GM21786 (cell line): ENCODE measurements around the gene TMEM203.
A peak's percentile ranks its signal among the peaks of the same experiment; 100 is the strongest.
"Not testable (repeated sequence)": the region's sequence is repeated elsewhere in the genome, so short reads cannot be mapped to it uniquely, and the experiment has no call there.

Source experiments
- ATAC-seq: cut with Tn5 transposase; IDR thresholded peaks from one replicate; pipeline ENCODE4 v1.9.1; 2021; ENCODE audit not compliant: unreplicated experiment

TMEM203 gene

DNA sequence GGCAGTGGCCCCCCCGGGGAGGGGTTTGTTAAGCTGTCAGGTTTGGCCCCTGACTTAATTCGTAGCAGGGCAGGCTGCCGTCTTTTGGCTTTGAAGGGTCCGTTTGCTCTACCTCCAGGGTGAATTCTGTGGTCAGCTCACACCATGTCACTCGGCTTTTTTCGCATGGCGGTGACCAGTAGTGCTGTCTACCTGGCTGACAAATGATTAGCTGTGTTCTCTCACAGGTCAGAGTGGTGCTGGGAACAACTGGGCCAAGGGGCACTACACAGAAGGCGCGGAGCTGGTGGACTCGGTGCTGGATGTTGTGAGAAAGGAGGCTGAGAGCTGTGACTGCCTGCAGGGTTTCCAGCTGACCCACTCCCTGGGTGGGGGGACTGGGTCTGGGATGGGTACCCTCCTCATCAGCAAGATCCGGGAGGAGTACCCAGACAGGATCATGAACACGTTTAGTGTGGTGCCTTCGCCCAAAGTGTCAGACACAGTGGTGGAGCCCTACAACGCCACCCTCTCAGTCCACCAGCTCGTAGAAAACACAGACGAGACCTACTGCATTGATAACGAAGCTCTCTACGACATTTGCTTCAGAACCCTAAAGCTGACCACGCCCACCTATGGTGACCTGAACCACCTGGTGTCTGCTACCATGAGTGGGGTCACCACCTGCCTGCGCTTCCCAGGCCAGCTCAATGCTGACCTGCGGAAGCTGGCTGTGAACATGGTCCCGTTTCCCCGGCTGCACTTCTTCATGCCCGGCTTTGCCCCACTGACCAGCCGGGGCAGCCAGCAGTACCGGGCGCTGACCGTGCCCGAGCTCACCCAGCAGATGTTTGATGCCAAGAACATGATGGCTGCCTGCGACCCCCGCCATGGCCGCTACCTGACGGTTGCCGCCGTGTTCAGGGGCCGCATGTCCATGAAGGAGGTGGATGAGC is 37.1 kb upstream of the TMEM203 start:
- ATAC-seq: no peak

DNA sequence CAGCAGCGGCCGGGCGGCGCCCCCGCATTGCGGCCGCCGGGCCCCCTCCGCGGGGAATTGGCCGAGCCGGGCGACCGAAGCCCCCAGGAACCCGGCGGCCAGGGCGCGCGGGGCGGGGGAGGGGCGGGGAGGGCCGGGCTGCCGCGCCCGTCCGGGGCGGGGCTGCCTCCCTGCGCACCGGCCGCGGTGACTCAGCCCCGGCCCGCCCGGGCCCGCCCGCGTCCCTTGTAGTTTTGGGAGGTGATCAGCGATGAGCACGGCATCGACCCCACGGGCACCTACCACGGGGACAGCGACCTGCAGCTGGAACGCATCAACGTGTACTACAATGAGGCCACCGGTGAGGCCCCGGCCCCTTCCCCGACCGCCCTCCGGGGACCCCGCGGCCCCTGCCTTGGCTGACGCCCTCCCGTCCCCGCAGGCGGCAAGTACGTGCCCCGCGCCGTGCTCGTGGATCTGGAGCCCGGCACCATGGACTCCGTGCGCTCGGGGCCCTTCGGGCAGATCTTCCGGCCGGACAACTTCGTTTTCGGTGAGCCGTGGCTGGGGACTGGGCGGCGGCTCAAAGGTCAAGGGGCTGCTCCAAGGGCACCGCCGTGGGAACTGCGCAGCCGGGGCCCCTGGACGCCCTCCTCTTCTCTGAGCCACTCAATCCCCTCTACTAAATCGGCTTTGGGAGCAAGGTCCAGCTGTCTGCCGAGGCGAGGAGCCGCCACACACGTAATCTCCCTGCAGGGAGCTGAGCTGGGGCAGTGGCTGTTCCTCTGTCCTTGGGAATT is 36.2 kb upstream of the TMEM203 start:
- peak; percentile 2 for ATAC-seq

DNA sequence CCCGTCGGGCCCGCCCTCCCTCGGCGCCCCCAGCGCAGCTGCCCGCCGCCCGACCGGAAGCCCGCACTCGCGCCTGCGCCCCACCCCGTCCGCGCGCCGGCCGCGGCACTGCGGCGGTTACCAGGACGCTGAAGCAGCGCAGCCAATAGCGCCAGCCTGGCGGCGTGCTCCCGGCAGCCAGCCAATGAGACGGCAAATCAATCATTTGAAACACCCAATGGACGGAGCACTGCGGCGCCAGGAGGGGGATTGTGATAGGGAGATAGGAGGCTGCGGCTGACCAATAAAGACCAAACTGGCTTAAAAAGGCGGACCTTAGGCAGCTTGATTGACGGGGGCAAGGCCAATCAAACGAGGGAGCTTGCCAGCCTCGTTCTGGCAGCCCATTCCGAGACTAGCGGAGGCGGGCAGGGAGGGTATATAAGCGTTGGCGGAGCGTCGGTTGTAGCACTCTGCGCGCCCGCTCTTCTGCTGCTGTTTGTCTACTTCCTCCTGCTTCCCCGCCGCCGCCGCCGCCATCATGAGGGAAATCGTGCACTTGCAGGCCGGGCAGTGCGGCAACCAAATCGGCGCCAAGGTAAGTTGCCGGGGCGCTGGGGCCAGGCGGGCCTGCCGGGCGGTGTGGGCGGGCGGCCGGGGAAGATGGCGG is 35.5 kb upstream of the TMEM203 start, which contains the start of gene TUBB4B:
TUBB4B (plus strand) TSS at position 447 of the 649 bp plus-strand sequence; CDS start at position 521, 74 bp downstream.
- peak; percentile 81 for ATAC-seq

DNA sequence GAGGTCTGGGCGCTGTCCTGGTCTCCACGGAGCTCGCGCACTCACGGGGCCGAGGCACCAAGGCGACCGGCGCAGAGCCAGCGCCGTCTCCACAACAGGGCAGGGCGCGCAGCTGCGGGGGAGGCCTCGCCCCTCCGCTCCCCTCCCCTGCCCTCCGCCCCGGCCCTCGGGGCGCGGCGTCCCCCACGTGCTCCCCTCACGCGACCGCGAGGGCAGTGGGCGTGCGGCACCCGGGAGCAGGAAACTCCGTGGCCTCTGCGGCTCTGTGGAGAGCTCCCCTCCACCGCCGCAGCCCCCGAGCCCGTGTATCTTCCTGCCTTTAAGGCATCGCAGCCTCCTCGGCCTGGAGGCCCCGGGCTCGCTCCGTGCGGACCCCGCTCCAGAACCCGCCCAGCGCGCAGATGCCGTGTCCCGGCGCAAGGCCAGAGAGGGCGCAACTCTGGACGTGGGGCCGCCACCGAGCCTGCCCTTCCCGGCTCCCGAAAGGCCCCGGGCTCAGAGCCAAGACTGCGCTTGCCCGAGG is 34.9 kb upstream of the TMEM203 start:
- peak; percentile 13 for ATAC-seq

DNA sequence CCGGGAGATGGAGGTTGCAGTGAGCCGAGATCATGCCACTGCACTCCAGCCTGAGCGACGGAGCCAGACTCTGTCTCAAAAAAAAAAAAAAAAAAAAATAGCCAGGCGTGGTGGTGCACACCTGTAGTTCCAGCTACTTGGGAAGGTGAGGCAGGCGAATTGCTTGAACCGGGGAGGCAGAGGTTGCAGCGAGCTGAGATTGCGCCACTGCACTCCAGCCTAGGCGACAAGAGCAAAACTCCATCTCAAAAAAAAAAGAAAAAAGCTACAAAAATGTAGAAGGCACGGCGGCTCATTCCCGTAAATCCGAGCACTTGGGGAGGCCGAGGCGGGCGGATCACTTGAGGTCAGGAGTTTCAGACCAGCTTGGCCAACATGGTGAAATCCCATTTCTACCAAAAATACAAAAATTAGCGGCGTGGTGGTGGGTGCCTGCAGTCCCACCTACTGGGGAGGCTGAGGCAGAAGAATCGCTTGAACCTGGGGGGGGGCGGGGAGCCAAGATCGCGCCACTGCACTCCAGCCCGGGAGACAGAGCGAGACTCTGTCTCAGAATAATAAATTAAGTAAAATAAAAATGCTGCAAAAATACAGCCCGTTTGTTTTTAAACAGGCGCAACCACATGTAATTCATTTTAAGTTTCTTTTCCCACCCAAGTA is 34.2 kb upstream of the TMEM203 start:
- ATAC-seq: not testable (repeated sequence)

DNA sequence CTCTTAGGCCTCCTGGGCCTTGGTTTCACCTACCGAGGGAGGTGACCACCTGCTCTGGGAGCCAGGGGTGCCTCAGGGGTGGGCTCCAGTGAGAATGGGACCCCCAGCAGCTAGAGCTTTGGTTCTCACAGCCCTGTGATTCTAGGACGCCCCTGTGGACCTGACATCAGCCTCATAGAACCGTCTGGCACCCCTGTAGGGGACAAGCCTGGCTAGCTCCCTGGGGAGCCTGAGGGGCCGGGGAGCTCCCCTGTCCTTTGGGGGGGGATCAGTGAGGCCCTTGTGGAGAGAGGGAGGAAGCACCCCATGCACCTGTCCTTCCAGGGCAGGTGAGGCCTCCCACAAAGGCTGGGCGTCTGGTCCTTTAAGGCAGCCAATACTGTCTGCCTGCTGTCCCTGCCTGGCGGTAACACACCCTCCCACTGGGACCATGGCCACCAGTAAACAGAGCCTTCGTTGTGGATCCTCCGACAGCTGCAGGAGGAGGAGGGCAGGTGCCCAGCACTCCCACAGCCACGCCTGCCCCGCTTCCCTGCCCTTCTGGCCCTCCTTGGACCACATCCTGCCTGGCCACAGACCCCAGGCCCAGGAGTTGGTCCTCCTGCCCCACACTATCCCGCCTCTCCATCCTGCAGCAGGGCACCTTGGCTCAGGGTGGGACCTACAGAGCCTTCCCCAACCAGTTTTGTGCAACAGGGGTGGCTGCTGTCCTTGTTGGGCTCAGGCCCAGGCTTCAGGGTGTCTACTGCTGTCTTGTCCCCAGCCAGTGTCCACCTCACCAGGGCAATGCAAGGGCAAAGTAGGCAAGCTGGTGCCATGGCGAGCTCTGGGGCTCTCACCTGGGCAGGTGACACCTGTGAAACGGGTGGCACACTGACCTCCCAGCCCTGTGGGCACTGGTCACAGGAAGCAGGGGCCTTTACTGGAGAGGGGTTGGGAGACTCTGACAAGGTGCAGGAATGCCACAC is 32.6 kb upstream of the TMEM203 start:
- ATAC-seq: no peak

DNA sequence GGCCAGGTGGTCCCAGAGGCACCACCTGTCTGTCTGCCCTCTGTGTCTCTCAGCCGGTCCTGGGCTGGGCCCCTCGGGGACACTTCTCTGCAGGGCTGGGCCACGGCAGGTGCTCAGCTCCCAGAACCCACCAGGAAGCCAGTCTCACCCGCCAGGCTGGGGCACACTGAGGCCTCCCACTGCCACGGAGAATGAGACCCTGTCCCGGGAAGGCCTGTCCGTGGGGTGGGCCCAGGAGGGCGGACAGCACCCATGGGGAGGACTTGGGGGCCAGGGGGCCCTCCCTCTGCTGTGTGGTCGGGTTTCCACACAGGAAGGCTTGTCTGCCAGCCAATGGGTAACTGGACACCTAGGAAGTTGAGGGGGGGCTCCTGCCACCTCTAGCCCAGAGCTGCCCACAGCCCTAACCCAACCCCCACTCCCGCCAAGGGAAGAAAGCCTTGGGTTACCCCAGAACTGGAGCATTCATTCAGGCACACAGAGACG is 31.5 kb upstream of the TMEM203 start:
- ATAC-seq: no peak

DNA sequence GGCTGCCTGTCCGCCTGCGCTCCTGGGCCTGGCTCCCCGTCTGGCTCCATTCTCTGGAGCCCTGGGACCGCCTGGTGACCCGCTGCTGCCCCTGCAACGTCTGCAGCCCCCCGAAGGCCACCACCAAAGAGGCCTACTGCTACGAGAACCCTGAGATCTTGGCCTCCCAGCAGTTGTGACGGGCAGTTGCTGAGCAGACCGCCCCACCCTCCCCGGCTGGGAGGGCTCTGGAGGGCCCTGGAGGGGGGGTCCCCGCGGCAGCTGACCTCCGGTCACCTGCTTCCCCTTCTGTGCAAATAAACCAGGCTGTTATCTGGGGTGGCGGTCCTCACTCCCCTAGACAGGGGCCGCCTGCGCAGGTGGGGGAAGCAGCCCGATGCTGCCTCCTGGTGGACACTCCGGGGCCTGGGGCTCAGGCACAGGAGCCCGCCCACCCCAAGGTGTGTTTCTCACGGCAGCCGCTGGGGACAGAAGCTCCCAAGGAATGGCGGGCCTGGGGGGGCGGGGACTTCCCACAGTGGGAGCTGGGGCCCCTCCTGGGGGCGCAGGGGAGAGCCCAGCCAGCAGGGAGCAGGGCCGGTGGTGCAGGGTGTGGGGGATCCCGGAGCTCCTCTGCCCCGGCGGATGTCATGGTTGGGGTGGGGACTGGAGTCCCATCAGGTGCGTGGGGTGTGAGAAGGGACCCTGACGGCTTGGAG is 30.9 kb upstream of the TMEM203 start:
- no peak for ATAC-seq

DNA sequence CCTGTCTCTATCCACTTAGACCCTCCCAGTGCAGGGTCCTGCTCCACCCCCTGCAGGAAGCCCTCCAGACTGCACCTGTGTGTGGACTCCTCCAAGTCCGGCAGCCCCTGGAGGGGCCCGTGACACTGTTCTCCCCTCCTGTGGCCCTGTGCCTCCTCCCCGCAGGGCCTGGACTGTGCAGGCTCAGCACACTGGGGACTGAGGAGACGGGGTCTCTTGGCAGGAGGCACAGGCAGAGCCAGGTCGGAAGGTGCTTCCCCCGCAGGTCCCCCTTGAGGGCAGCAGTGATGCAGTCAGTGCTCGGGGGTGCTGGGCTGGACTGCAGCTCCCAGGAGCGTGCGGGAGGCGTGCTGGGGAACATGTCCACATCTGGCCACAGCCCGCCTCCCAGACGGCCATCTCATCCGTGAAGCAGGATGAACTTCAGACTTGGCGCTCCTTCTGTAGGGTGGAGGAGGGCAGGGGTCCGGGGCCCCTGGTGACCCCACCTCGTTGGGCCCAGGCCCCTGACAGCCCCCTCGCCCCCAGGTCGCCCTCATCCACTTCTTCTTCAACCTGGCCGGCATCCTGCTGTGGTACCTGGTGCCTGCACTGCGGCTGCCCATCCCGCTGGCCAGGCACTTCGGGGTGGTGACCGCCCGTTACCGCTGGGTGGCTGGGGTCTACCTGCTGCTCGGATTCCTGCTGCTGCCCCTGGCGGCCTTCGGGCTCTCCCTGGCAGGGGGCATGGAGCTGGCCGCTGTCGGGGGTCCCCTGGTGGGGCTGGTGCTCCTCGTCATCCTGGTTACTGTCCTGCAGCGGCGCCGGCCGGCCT is 30.2 kb upstream of the TMEM203 start:
- ATAC-seq: no peak

DNA sequence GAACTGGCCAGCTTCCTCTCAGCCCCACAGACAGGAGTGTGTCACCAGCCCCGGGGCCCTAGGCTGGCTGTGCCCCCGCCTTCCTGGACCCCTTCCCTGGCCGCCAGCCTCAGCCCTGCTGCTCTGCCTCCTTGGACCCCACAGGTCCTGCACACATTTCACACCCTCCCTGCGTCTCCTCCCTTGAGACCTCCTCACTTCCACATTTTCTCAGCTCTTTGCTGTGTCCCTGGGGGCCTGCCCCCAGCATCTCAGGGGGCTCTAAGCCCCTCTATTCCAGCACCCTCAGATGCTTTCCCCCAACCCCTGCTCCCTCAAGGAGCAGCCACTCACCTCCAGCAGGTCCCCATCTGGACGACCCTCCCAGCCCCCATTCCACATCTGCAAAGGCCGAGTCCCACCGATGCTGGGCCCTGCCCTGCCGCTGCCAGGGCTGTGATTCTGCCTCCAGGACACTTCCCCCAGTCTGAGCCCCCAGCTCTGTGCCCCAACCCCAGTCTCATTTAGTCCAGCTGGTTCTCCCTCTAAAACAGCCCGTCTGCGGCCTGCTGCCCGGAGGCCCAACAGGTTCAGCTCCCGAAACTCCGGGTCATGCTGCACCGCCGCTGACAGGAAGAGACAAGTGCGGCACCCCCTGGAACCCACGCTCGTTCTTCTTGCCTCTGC is 29.4 kb upstream of the TMEM203 start:
- no peak for ATAC-seq

DNA sequence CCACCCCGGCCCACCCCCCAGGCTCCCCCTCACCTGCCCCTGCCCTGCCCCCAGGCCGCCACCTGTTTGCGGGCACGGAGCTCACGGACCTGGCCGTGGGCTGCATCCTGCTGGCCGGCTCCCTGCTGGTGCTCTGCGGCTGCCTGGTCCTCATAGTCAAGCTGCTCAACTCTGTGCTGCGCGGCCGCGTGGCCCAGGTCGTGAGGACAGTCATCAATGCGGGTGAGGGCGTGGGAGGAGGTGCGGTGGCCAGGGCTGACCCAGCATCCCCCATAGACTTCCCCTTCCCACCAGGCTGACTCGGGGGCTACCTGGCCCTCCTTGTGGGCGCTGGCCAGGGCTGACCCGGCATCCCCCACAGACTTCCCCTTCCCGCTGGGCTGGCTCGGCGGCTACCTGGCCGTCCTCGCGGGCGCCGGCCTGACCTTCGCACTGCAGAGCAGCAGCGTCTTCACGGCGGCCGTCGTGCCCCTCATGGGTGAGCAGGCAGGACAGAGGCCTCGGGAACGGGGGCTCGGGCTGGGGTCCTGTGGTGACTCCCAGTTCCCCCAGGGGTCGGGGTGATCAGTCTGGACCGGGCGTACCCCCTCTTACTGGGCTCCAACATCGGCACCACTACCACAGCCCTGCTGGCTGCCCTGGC is 28.7 kb upstream of the TMEM203 start:
- no peak for ATAC-seq

DNA sequence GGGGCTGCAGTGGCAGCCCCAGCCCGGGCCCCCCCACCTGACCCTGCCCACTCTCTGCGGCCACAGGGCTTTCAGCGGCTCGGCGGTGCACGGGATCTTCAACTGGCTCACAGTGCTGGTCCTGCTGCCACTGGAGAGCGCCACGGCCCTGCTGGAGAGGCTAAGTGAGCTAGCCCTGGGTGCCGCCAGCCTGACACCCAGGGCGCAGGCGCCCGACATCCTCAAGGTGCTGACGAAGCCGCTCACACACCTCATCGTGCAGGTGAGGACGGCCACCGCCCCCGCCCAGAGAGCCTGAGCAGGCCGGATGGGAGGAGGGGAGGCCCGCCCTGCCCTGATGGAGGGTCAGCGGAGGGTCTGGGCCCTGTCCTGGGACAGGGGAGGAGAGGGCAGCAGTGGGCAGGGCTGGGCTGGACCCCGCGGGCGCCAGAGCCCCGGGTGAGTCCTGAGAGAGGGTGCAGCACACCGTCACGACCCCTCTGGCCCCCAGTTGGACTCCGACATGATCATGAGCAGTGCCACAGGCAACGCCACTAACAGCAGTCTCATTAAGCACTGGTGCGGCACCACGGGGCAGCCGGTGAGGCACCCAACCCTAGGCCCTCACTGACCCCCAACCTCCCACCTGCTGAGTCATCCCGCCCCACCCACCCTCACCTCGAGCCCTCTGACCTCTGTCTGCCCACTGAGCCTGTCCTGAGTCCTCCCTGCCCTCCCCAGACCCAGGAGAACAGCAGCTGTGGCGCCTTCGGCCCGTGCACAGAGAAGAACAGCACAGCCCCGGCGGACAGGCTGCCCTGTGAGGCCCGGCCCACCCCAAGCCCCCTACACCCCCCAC is 27.9 kb upstream of the TMEM203 start:
- no peak for ATAC-seq

DNA sequence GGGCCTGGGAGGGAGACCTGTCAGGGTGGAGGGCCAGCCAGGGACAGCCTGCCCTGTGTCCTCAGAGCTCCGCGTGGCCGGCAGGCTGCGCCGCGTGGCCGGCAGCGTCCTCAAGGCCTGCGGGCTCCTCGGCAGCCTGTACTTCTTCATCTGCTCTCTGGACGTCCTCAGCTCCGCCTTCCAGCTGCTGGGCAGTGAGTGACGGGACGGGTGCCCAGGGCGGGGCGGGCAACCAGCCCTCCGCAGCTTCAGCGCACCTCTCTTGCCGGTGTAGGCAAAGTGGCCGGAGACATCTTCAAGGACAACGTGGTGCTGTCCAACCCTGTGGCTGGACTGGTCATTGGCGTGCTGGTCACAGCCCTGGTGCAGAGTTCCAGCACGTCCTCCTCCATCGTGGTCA is 27.1 kb upstream of the TMEM203 start:
- no peak for ATAC-seq

DNA sequence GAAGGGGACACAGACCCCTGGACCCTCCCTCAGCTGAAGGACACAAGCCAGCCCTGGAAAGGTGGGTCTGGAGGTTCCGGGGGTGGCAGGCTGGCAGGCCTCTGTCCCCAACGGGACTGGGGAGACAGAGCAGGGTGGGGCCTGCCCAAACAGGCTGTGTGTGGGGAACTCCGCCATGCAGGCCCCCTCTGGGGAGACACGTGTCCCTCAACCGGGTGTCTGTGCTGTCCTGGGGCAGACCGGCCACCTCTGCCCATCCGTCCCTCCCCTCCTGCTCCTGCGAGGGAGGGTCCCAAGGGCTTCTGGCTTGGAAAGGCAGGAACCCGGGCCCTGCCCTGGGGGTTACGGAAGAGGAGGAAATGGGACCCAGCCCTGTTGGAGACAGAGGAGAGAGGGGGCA is 26.7 kb upstream of the TMEM203 start:
- no peak for ATAC-seq

DNA sequence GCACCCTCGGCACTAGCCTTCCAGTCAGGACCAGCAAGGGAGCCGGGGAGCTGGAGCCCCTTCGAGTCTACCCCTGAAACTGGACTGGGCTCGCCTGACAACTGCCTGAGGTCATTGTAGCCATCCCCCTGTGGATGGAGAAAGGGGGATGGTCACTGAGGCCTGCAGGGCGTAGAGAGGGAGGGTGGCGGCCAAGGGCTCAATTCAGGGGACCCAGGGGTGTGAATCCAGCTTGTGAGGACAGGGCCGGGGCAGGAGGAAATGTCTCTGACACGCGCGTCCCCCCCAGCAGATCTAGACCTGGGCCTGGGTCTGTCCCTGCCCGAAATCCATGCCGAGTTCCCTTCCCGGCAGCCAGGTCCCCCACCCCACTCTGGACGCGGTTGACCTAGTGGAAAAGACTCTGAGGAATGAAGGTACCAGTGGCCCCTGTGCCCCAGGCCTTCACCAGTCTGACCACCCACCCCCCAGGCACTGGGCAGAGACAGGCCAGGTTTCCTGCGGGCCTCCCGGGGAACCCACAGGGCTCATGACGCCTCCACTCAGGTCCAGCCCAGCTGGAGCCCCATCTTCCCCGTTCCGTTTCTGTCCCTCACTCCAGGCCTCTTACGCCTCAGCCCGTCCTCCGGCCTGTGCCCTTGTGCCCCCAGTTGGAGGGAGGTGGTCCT is 26.1 kb upstream of the TMEM203 start:
- no peak for ATAC-seq
